Measurements from ENCODE around the gene TRAF1.

Gene TRAF1

GRCh38 chr9:120867676-120868338 is 58.8 kb downstream of the TRAF1 start:
- DNase-seq: no peak

GRCh38 chr9:120866651-120867050 is 59.9 kb downstream of the TRAF1 start:
- no peak for DNase-seq

GRCh38 chr9:120865809-120866208 is 60.8 kb downstream of the TRAF1 start:
- DNase-seq: no peak

GRCh38 chr9:120865176-120865575 is 61.4 kb downstream of the TRAF1 start:
- no peak for DNase-seq

GRCh38 chr9:120864719-120865118 is 61.9 kb downstream of the TRAF1 start:
- DNase-seq: no peak

- no peak for DNase-seq
Measured at GRCh38 chr9:120863833-120864232, 62.8 kb downstream of the TRAF1 start.

GRCh38 chr9:120862452-120862851 is 64.1 kb downstream of the TRAF1 start:
- no peak for DNase-seq

- no peak for DNase-seq
Measured at GRCh38 chr9:120861935-120862334, 64.7 kb downstream of the TRAF1 start.

- no peak for DNase-seq
Measured at GRCh38 chr9:120860083-120860482, 66.5 kb downstream of the TRAF1 start.

GRCh38 chr9:120859361-120859760 is 67.2 kb downstream of the TRAF1 start:
- no peak for DNase-seq

- DNase-seq: no peak
Measured at GRCh38 chr9:120857902-120858301, 68.7 kb downstream of the TRAF1 start.

- no peak for DNase-seq
Measured at GRCh38 chr9:120857481-120857880, 69.1 kb downstream of the TRAF1 start.

- DNase-seq: no peak
Measured at GRCh38 chr9:120856700-120857099, 69.9 kb downstream of the TRAF1 start.

GRCh38 chr9:120855827-120856670 is 70.5 kb downstream of the TRAF1 start:
- no peak for DNase-seq

- DNase-seq: no peak
Measured at GRCh38 chr9:120854596-120855327, 71.8 kb downstream of the TRAF1 start.

GRCh38 chr9:120853198-120853597 is 73.4 kb downstream of the TRAF1 start:
- DNase-seq: no peak
